HG03159 (cell line): ENCODE data around the gene MACC1.
A peak's percentile ranks its signal among the peaks of the same experiment; 100 is the strongest.
"Not testable (repeated sequence)": the region's sequence is repeated elsewhere in the genome, so short reads cannot be mapped to it uniquely, and the experiment has no call there.

Experiments used
- ATAC-seq: cut with Tn5 transposase; IDR thresholded peaks from one replicate; pipeline ENCODE4 v1.9.1; 2021; ENCODE audit warnings: mild to moderate bottlenecking, moderate library complexity; ENCODE audit not compliant: unreplicated experiment

MACC1 gene

GRCh38 chr7:20208651-20209307 is 8.4 kb downstream of the MACC1 start:
- ATAC-seq, result no peak

GRCh38 chr7:20207811-20208210 is 9.4 kb downstream of the MACC1 start:
- not testable (repeated sequence) for ATAC-seq

GRCh38 chr7:20206104-20206896 is 10.9 kb downstream of the MACC1 start:
- no peak for ATAC-seq

- ATAC-seq, result no peak
Observed at GRCh38 chr7:20203316-20203715, 13.9 kb downstream of the MACC1 start.

GRCh38 chr7:20201380-20201779 is 15.8 kb downstream of the MACC1 start:
- ATAC-seq, result no peak

- no peak for ATAC-seq
Observed at GRCh38 chr7:20200971-20201370, 16.2 kb downstream of the MACC1 start.

- peak; percentile 35 for ATAC-seq
Observed at GRCh38 chr7:20200361-20200760, 16.8 kb downstream of the MACC1 start.

GRCh38 chr7:20199015-20199737 is 18.0 kb downstream of the MACC1 start:
- ATAC-seq, result peak; percentile 89

GRCh38 chr7:20198260-20198659 is 18.9 kb downstream of the MACC1 start:
- ATAC-seq, result no peak

- ATAC-seq, result no peak
Observed at GRCh38 chr7:20197837-20198236, 19.3 kb downstream of the MACC1 start.

GRCh38 chr7:20197125-20197748 is 19.9 kb downstream of the MACC1 start:
- no peak for ATAC-seq

- no peak for ATAC-seq
Observed at GRCh38 chr7:20194343-20194995, 22.7 kb downstream of the MACC1 start.

- ATAC-seq, result no peak
Observed at GRCh38 chr7:20193873-20194272, 23.3 kb downstream of the MACC1 start.

- ATAC-seq, result peak; percentile 79
Observed at GRCh38 chr7:20193242-20193777, 23.9 kb downstream of the MACC1 start.

GRCh38 chr7:20191391-20191869 is 25.8 kb downstream of the MACC1 start:
- ATAC-seq, result no peak

- no peak for ATAC-seq
Observed at GRCh38 chr7:20190560-20191390, 26.4 kb downstream of the MACC1 start.

GRCh38 chr7:20189852-20190251 is 27.3 kb downstream of the MACC1 start:
- ATAC-seq, result no peak

GRCh38 chr7:20188567-20188966 is 28.6 kb downstream of the MACC1 start:
- no peak for ATAC-seq

- ATAC-seq, result not testable (repeated sequence)
Observed at GRCh38 chr7:20187850-20188249, 29.3 kb downstream of the MACC1 start.
